Lower leg skin (tissue), 4 donors: Measurements from ENCODE around the gene JAK1. TPM values are rescaled to one million over a fixed set of nuclear protein-coding genes. Genes with fewer than 3 reads are reported as not detected.

Experiments
- DNase-seq, 2 donors: peaks; one replicate each; pipeline ENCODE4 v3.0.0-alpha.2; 2019; ENCODE audit warnings: low spot score in 2 of 2
- H3K4me3 ChIP-seq: fragments of 200-600 bp; sonication (generic); 2 replicates; pipeline ENCODE4 v1.5.1; 2017; ENCODE audit warnings: mild to moderate bottlenecking, low read depth; ENCODE audit not compliant: poor library complexity, severe bottlenecking
- CTCF ChIP-seq, 3 donors: fragments of 450-650 bp; IDR thresholded peaks; one replicate each; pipeline ENCODE4 v1.5.1; 2016; ENCODE audit warnings: antibody characterized with exemption in 3 of 3, mild to moderate bottlenecking in 3 of 3, moderate library complexity in 2 of 3
- POLR2A ChIP-seq, 2 donors: fragments of 450-650 bp; IDR thresholded peaks; one replicate each; pipeline ENCODE4 v1.6.1; 2016 to 2017; ENCODE audit warnings: antibody characterized with exemption in 2 of 2, mild to moderate bottlenecking in 1 of 2, moderate library complexity in 1 of 2
- WGBS, 2 donors: methylation state at CpG; one replicate each; pipeline ENCODE4 v1.1.5; 2018; 5-methylcytosine and 5-hydroxymethylcytosine counted together
- intact Hi-C: fragments of 100-400 bp; cut with DNase I; formaldehyde crosslinking; loops from one replicate; pipeline ENCODE4 v1.15.0; 2023; ENCODE audit warnings: low total_unique reads
- total RNA-seq, 4 donors: library from RNA; depleted of rRNA; stranded (reverse); fragments of >200 nt; gene quantifications; one replicate each; pipeline ENCODE4 v1.1.0, GENCODE V29; 2016

The JAK1 gene
- total RNA-seq, 4 donors from 2014 or later: 97.1 to 159 (median 129) TPM

GRCh38 chr1:64983110-64983509 lies 16.8 kb upstream of the JAK1 start:
- DNase-seq: peak in 1 of 2 donors; percentile 53

GRCh38 chr1:64981601-64982533 lies 15.5 kb upstream of the JAK1 start:
- H3K4me3 ChIP-seq: no peak overlapping the region
- TF ChIP-seq POLR2A (IDR thresholded peaks at IDR 0.05) (no peak), CTCF (IDR thresholded peaks at IDR 0.05) (no peak)
- intact Hi-C loops: no loop called here
- WGBS, 2 donors: 70 to 78% methylated on average over 7 of the region's 7 CpGs
- DNase-seq: no peak

More at GRCh38 chr1:64983110-64983509, 16.8 kb upstream of the JAK1 start:
- intact Hi-C loops: no loop called here
- H3K4me3 ChIP-seq: no peak overlapping the region
- no peak for TF ChIP-seq POLR2A (IDR thresholded peaks at IDR 0.05)
- TF ChIP-seq CTCF (IDR thresholded peaks at IDR 0.05): no peak
- 28 to 47% methylated on average over 5 of the region's 5 CpGs for whole genome bisulfite sequencing, 2 donors

GRCh38 chr1:64980745-64981600 lies 14.6 kb upstream of the JAK1 start:
- DNase-seq: no peak

GRCh38 chr1:64979358-64979757 lies 13.0 kb upstream of the JAK1 start:
- DNase-seq: no peak
- intact Hi-C loops: no loop called here
- H3K4me3 ChIP-seq: no peak overlapping the region
- no peak for TF ChIP-seq CTCF (IDR thresholded peaks at IDR 0.05)
- no peak for TF ChIP-seq POLR2A (IDR thresholded peaks at IDR 0.05)

More at GRCh38 chr1:64980745-64981600, 14.6 kb upstream of the JAK1 start:
- no peak overlapping the region for H3K4me3 ChIP-seq
- no peak for TF ChIP-seq CTCF (IDR thresholded peaks at IDR 0.05)
- TF ChIP-seq POLR2A (IDR thresholded peaks at IDR 0.05): no peak
- intact Hi-C loops: no loop called here
- 79% methylated on average over 8 of the region's 8 CpGs for WGBS, 2 donors

DNA sequence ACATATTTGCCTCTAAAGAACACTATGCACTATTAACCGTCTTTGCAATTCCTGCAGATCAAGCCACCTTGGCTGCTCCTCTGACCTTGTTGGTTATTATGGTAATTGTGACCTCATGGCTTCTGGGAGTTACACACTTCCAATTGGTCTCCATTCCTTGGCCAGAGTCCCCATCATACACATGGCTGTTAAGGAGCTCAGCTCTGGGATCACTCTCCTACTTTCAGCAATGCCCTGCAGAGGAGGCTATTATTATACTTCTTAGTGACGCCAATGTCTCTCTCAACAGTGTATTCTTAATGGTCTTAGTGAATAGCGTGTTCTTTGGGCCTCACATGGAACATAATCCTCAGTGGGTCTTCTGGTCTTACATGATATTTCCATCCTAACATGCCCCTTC lies 10.0 kb upstream of the JAK1 start:
- H3K4me3 ChIP-seq: no peak overlapping the region
- 94 to 96% methylated on average over 3 of the region's 3 CpGs for WGBS, 2 donors
- no peak for DNase-seq
- intact Hi-C loops: no loop called here
- no peak for TF ChIP-seq CTCF (IDR thresholded peaks at IDR 0.05)
- no peak for TF ChIP-seq POLR2A (IDR thresholded peaks at IDR 0.05)
